ENCODE data around the gene NOS3. TPM values are rescaled to one million over a fixed set of nuclear protein-coding genes. Genes with fewer than 3 reads are reported as not detected.

Gene NOS3
- total and polyA plus RNA-seq, 9 of the 15 experiments (the other 6 are each of a cell fraction or from before 2014, with no cell fraction given) = 1.1 to 121 (median 23.6) TPM

GRCh38 chr7:151056283-151056665, 65.5 kb downstream of the NOS3 start (continued):
- no peak for TF ChIP-seq ZNF239 (CRISPR knock-in tag; IDR thresholded peaks at IDR 0.05)
- peak; percentile 58; the same call in 1 of the 2 replicates for TF ChIP-seq MITF (IDR thresholded peaks at IDR 0.05)
- TF ChIP-seq GABPA (tag; conservative IDR thresholded peaks at IDR 0.05; ENCODE audit: low read depth) = no peak
- TF ChIP-seq HSF4 (CRISPR knock-in tag; IDR thresholded peaks at IDR 0.05; ENCODE audit: borderline replicate concordance) = 0 out of 2 replicates have a peak, but pooled peaks have one; percentile 7
- peak; percentile 77; the same call in 1 of the 2 replicates for TF ChIP-seq NBN (IDR thresholded peaks at IDR 0.05; ENCODE audit: low read depth)

DNA sequence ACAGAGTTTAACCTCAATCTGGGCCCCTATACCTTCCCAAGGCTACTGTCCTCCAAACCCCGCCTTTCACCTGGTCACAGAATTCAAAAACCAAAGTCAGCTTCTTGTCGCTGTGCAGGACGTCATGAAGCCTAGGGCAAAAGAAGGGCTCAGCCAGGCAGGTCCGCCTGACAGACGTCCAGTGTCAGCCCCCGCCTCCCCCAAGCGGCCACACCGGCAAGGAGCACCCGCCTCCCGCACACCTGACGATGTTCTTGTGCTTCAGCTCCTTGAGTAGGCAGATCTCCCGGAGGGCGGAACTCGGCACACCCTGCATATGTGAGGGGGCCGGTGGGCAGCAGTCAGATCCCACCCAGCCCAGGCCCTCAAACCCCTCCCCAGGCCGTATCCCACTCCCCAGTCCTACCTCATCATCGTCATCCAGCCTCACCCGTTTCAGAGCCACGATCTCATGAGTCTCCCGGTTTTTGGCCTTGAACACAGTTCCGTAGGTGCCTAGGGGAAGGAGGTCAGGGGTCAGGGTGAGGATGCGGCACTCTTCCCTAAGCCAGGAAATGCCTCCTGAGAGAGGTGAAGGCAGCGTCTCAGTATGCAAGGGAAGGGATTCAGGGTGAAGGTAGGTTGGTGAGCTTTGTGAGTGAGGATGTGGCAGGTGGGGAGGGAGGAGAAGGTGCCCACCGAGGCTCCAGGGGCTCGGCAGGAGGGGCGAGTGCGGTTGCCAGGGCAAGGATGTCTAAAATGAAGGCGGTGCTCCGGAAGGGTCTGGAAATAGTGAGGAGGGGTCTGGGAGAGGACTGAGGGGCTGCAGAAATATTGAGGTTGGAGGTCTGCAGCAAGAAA, 66.1 kb downstream of the NOS3 start:
- peak overlapping the region; percentile 85 to 91 for H3K9ac ChIP-seq (ENCODE audit: insufficient read depth in 1 of 2, low read depth in 2 of 2, low read length in 2 of 2)
- CTCF ChIA-PET (ENCODE audit: low intra/inter-chr PET ratio) = interaction anchor here (0.6 to 2.9 kb wide), 2 partner anchors 28 to 91 kb away, joined by 3 to 14 read pairs; partner anchors contain the start of gene ABCB8
- peak overlapping the region; percentile 27; the same call in 2 of the 3 replicates for H3K27ac ChIP-seq (ENCODE audit: extremely low read depth, low read depth, low read length)
- TF ChIP-seq CTCF (IDR thresholded peaks at IDR 0.05 in 2 of 3, conservative IDR thresholded peaks at IDR 0.05 in 1 of 3; ENCODE audit: insufficient read depth in 2 of 3, low read depth in 1 of 3, low read length in 3 of 3) = peak; percentile 33 to 59 (median 51); a peak in 4 of 6 replicates
- 0 out of 2 replicates have a peak, but pooled peaks have one; percentile 23 for TF ChIP-seq FOXK1 (CRISPR knock-in tag; IDR thresholded peaks at IDR 0.05; ENCODE audit: borderline replicate concordance)
- TF ChIP-seq, protein P1, sequence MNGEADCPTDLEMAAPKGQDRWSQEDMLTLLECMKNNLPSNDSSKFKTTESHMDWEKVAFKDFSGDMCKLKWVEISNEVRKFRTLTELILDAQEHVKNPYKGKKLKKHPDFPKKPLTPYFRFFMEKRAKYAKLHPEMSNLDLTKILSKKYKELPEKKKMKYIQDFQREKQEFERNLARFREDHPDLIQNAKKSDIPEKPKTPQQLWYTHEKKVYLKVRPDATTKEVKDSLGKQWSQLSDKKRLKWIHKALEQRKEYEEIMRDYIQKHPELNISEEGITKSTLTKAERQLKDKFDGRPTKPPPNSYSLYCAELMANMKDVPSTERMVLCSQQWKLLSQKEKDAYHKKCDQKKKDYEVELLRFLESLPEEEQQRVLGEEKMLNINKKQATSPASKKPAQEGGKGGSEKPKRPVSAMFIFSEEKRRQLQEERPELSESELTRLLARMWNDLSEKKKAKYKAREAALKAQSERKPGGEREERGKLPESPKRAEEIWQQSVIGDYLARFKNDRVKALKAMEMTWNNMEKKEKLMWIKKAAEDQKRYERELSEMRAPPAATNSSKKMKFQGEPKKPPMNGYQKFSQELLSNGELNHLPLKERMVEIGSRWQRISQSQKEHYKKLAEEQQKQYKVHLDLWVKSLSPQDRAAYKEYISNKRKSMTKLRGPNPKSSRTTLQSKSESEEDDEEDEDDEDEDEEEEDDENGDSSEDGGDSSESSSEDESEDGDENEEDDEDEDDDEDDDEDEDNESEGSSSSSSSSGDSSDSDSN (IDR thresholded peaks at IDR 0.05; ENCODE audit: borderline replicate concordance in 1 of 2, low read depth in 2 of 2, low read length in 2 of 2) = 0 out of 4 replicates have a peak, but pooled peaks of 1 of the 2 experiments have one; percentile 24
- 0 out of 2 replicates have a peak, but pooled peaks have one; percentile 10 for TF ChIP-seq ZKSCAN1 (IDR thresholded peaks at IDR 0.05; ENCODE audit: low read depth, low read length)
- TF ChIP-seq CHD2 (IDR thresholded peaks at IDR 0.05; ENCODE audit: low read depth, low read length) = no peak
- peak; percentile 76; the same call in 1 of the 2 replicates for TF ChIP-seq TFAP4 (CRISPR knock-in tag; IDR thresholded peaks at IDR 0.05; ENCODE audit: borderline replicate concordance)

More for the DNA sequence above, 66.1 kb downstream of the NOS3 start:
- ATAC-seq (peak; percentile 6; the same call in 1 of the 3 replicates), FAIRE-seq (no peak), DNase-seq (ENCODE audit: extremely low read depth in 1 of 4, low spot score in 3 of 4) (peak; percentile 69 to 76 (median 74))
- Histone ChIP-seq H3K36me3 (ENCODE audit: control insufficient read depth, insufficient read depth, low read length) (peaks cover 2% of the 10 kb centered on the region; the same call in 2 of the 3 replicates), H2AFZ (ENCODE audit: low read depth, low read length) (peak overlapping the region; percentile 74), H3K9me1 (ENCODE audit: control insufficient read depth, insufficient read depth, low read length) (no peaks in the 10 kb centered on the region), H4K20me1 (replicated peaks; ENCODE audit: control insufficient read depth, insufficient read depth, low read length) (peaks cover 10% of the 10 kb centered on the region), H3K9me3 (replicated peaks; ENCODE audit: control insufficient read depth, insufficient read depth, low read depth, low read length) (no peaks in the 10 kb centered on the region), H3K27me3 (ENCODE audit: control insufficient read depth in 2 of 2, insufficient read depth in 2 of 2, low read length in 2 of 2) (no peaks in the 10 kb centered on the region), H3K4me1 (replicated peaks in 1 of 2; ENCODE audit: control insufficient read depth in 2 of 2, insufficient read depth in 2 of 2, low read length in 2 of 2) (peaks cover 49 to 71% of the 10 kb centered on the region in 2 experiments), H3K4me2 (ENCODE audit: insufficient read depth, low read length) (peak overlapping the region; percentile 90), H3K4me3 (peak overlapping the region; percentile 84), H3K79me2 (ENCODE audit: control insufficient read depth, insufficient read depth, low read length) (peaks cover 31% of the 10 kb centered on the region)
- in situ Hi-C loops (cut with MboI) = no loop called here
- intact Hi-C loops (cut with micrococcal nuclease) = no loop called here
- no TSS peak for BruUV-seq (replicated peaks)
- POLR2A ChIA-PET = interaction anchor here (0.6 to 1.8 kb wide), 4 partner anchors 15 to 94 kb away, joined by 3 to 4 read pairs (median 4); no protein-coding TSS in a partner anchor
- 51% methylated on average over 29 of the region's 29 CpGs for WGBS (ENCODE audit: insufficient coverage, low coverage, missing lambda C conversion rate)

Data from K562 (cell line).